GM18907 (cell line): ENCODE data around the gene CORIN.

Experiments
- ATAC-seq: cut with Tn5 transposase; IDR thresholded peaks from one replicate; pipeline ENCODE4 v1.9.1; 2021; ENCODE audit warnings: mild to moderate bottlenecking, moderate library complexity; ENCODE audit not compliant: unreplicated experiment

The CORIN gene

DNA sequence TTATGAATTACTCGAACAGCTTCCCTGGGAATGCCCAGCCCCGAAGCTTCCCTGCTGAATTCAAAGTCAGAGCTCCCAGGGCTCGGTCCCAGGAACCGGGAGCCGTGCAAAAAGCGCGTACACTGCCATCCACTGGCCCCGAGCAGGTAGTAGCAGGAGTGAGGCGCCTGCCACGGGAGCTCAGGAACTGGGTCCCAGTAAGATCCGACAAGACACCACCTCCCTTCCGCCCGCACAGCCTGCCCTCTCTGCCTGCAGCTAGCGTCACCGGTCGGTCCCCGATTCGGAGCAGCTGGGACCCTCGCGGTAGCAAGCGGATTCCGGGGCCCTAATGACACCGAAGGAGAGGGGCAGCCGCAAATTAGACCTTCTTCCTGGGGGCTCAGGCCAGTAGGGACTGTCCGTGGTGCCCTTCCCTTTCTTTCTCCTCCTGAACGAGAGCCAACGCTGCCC is 1.2 kb downstream of the CORIN start:
- peak; percentile 89 for ATAC-seq

DNA sequence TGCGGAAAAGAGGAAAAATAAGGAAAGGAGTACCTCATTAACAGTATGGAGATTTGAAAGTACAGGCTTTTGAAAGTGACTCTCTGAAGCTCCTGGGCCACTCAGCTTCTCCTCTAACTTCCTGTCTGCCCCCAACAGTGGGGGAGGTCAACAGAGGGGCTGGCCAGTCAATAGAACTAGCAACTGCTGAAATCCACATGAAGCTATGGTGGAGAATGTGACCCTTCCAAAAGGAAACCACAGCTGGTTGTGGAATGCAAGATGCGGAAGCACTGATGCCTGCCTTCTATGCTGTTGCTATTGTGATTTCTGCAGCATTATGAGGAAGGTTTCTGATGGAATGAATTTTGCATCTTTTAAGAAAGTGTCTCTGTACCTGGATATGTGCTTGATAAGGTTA is 2.4 kb downstream of the CORIN start:
- ATAC-seq: no peak

DNA sequence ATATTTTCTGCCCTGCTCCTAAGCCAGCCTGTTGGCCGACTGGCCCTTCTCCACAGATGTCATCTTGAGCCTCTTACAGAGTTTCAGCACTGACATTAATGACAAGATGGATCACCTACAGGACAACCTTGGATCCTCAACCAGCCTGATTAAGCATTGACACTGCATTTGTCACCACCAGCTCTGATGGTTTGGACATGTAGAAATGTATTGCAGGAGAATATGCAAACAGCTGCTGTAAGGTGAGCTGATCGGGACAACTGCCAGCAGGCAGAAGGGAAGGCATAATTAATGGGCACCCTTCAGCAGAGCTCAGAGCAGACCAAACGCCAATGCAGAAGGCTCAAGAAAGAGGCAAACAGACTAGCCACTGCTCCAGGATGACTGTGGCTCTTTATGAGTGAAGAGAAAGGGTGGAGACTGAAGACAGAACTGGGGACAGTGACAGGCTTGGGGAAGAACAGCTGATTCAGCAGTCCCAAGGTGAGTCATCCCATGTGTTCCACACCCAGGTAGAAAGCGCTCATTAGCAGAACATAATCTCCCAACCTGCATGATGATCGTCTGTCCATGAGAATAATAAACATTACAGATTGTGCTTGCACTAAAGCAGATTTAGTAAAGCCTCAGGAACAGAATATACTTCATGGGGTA is 6.7 kb downstream of the CORIN start:
- no peak for ATAC-seq

DNA sequence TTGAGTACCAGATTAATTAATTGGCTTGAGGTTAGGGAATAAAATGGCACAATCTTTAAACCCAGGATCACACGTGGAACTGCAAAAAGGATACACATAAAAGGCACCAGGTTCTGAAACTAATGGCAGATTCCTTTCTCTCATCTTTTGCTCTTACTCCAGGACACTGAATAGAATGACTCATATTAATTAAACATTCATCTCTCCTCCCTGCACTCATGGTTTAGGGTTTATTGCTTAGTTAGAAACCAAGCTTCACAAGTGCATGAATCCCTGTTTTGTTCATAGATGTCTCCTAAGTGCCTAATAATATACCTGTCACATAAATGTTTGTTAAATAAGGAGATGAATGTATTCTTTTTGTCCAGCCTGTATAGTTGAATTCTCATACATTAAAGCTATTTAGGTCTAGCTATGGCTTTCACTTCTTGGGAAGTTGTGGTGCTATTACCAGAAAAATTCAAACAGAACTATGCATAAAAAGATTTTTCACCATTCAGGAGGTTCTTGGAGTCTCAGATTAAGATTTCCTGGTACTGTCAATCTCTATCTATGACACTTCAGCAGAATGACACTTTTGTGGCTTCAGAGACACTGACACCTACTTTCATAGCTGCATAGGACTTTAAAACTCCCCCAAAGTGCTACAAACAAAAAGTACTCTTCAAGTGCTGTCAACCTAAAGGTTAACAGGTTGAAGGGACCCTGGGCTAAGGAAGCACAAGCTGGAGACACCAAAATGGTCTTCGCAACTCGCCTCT is 7.4 kb downstream of the CORIN start:
- no peak for ATAC-seq

DNA sequence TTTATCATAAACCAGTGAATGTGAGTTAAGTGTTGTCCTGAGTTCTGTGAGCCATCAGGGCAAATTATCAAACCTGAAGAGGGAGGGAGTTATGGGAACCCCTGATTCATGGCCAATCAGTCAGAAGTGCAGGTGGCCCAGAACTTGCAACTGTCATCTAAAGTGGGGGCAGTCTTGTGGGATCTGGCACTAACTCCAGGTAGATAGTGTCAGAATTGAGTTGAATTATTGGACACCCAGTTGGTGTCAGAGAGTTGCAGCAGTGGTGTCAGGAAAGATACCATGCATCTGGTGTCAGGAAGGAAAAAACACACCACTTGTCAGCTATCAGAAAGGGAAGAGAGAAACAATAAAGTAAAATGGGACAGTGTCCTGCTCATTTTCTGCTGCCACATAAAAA is 8.4 kb downstream of the CORIN start:
- no peak for ATAC-seq

DNA sequence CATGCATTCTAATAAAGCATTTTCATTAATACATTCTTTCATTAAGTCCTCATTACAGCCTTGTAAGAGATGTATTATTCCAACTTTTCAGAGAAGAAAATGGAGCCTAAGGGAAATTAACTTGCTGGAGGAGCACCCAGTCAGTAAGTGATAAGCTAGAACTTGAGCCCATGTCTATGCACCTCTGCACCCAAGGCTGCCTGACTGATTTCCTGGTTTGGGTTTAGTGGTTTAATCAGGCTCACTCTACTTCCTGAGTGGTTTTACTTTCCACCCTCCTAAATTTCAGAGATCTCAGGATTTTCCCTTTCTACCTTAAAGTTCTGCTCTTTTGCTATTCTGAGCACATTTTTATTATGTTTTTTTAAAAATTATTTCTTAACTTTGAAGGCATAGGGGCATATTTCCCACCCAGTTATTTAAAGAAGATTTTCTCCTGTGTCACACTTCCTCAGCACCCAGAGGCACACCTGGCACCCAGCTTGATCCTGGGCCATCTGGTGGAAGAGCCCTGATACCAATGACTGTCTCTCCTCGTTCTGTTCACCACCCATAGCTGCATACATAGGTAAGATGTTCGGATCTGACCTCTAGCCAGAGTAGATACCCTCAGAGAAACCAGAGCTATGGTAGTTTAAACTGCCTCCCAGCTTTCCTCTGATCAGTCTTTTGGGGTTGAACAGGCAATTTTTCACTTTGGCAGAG is 10.4 kb downstream of the CORIN start:
- no peak for ATAC-seq

DNA sequence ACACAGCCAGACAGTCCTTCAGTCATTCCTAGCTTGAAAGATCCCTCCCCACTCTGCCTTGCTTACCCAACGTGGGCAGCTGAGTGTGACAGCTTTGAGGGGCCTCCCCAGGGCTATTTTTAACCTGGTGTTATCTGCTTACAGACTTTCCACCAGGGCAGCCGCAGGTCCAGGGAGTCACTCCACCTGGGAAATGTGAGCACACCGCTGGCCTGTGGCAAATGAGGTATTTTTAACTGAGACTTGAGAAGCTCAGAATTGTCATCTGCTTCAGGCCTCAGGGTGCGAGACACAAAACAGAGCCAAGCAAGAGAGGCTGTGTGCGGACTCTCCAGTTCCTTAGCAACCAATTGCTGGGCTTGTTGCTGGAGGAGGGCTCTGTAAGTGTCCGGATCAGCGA is 13.0 kb downstream of the CORIN start:
- ATAC-seq: no peak

DNA sequence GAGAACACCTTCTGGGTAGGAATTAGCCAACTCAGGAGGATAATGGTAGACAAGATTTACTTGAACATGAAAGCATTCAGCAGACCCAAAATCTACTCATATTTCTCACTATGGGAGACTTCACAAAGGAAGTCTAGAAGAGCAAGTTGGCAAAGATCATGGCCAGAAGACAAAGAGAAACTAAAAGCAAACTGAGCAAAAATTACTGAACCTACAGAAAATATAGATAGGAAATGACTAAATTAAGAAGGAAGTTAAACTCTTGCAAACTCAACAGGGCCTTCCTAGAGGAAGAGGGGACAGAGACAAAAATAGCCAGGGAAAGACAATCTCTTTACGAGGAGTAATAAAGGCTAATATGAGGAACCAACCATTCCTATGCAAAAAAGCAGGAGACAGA is 18.7 kb downstream of the CORIN start:
- ATAC-seq: no peak

DNA sequence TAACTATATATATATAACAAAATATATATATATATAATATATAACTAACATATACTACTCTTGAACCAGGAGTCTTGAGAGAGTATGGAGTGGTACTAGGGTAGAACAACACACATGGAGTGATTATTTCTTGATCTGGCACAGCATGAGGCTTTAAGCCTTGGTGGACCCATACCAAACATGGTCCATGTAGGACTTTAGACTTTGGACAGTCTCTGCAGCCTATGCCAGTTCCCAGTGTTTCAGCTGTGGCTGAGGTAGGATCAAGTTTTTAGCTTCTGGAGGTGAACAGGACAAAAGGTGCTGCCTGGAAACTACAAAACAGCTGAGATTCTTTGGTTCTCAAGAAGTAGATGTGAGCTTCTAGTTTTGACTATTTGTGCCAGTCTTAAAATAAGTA is 20.6 kb downstream of the CORIN start:
- ATAC-seq: no peak

DNA sequence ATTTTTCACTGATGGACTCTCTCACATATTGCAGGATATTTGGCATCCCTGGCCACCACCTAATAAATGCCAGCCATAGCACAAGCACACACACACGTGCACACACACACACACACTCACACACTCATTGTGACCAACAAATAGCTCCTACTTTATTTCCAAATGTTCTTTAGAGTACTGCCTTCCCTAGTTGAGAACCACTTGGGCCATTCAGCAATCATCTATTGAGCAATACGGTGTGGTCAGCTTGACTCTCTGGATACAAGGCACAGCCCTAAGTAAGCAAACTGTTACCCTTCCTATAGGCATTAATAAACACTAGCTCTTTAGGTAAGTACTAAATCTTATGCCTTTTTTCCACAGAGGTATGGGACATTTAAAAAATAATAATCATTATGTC is 21.1 kb downstream of the CORIN start:
- ATAC-seq: no peak

DNA sequence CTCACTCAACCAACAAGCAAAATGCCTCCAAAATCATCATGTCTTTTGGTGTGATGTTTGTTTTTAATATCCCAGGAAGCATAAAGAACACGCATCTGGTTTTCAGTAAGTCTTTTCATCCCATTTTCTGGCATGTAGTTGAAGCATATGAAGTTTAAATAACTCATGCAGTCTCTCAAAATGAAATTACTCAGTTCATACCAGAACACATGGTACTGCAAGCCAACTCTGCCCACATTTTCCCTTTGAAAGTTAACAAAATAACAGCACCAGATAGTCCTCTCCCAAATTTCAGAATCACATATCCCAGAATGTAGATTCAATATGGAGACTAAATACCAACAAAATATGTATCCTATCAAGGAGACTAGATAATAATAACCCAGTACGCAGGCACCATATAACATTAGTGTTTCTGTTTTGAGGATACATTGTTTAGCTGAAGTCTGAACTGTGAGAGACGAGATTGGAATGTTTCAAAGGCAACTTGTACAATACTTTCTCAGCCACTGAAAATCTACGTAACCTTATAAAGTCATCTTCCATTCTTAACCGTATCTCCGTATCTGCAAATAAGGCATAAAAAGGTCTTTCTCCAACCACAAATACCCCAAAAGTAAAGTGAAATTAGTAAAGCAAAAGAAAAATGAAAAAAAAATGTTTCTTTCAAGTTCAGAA is 23.1 kb downstream of the CORIN start:
- no peak for ATAC-seq

DNA sequence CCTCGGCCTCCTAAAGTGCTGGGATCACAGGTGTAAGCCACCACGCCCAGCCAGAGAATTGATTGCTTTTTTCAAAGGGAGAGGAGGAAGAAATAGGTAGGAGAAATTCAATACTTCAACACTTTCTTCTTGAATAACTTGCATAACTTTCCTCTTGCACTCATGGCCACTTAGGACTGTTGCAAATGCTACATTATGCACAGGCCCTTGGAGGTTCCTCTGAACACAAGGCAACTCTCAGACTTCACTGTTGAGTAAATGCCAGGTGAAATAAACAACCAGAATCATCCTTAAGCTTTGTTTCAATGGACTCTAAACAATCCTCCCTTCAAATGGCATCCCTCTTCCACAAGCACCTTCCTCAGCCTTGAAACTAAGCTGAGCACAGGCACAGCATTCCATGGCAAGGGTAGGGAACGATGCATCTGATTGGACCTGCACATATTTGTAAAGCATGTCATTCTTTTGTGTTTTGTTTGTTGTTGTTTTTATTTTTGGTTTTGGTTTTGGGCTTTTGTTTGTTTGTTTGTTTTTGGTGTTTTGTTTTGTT is 28.1 kb downstream of the CORIN start:
- no peak for ATAC-seq

DNA sequence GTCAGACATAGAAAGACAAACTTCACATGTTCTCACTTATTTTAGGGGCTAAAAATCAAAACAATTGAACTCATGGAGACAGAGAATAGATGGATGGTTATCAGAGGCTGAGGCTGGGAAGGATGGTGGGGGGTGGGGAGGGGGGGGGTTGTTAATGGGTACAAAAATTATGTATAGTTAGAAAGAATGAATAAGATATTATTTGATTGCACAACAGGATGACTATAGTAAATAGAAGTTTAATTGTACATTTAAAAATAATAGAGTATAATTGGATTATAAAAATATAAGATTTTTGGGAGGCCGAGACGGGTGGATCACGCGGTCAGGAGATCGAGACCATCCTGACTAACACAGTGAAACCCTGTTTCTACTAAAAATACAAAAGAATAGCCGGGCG is 33.3 kb downstream of the CORIN start:
- no peak for ATAC-seq

DNA sequence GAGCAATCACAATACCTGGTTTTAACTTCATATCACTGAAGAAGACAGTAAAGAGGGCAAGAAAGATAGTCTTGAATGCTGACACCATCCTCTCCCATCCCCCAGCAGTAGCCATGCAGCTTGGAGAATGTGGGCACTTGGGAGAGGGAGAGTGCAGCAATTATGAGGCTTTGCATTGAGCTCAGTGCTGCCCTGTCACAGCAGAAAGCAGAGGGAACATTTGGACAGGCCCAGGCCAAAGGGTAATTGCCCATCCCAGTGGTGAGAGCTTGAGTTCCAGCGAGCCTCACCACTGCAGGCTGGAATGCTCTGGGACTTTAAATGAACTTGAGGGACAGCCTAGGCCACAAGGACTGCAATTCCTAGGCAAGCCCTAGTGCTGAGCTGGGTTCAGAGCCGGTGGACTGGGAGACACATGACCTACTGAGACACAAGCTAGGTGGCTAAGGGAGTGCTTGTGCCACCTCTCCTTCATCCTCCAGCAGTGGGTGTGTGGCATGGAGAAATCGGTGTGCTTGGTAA is 36.3 kb downstream of the CORIN start:
- ATAC-seq: no peak

DNA sequence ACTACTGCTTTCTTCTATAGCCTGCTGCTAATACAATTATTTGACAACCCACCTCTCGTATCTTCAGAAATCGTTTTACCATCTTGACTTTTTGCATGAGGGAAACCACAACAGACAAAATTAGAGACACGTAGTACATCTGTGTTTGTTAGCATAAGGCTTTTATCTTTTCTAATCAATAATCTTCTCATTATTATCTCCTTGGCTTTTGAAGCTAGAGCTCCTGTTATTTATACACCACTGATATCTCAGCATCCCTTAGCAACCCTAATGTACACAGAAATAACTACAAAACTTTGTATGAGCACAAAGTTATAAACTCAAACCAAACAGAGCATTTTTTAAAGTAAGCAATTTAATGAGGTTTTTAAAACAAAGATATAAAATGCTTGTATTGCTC is 39.7 kb downstream of the CORIN start:
- no peak for ATAC-seq

DNA sequence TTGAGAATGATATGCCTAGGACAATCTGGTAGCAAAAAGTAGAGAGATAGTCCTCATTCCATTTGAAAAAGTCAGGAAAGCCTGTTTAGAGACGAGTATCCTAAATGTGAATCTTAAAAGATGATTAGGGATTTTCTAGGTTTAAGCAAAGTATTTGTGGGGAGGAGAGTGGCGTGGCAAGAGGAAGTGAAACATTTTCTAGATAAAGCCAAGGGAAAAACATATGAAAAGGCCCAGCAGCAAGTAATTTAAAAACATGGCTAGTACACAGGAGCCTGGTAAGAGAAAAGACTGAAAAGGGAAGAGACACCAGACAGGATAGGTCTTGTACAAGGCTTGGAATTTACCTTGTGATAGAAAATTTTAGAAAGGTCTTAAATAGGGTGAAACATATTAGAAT is 45.9 kb downstream of the CORIN start:
- ATAC-seq: no peak

DNA sequence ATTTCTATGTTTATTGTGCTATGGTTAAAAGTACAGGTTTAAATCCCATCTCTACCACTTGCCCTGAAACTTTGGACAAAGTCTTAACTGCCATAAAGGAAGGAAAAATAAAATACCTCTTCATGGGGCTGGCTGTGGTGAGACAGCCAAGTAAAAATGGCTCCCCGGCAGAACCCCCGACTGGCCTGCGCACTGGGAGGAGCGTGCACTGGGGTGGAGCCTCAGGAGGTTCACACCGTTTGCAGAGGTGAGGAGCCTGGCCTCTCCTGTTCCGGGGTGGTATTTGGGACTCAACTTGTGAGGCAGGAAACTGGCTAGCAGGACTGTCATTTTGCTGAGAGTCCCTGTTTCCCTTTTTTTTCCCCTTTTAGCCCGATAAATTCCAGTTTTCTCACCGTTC is 47.8 kb downstream of the CORIN start:
- no peak for ATAC-seq

DNA sequence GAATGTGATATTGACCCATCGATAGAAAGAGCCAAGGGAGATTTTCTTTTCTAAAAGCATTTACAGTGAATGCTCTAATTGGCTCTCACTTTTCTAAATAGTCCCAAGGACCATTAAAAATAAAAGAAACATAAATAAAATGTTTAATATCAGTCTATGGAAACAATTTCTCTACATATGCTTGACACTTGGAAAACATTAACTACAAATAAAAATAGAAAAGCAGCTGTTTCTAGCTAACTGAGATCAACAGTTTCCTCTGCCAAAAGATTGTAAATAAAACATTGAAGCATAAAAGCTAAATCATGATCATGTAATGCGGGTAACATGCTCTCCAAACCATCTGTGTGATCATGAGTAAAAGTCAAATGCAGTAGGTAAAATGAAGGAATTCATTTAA is 49.7 kb downstream of the CORIN start:
- ATAC-seq: no peak

DNA sequence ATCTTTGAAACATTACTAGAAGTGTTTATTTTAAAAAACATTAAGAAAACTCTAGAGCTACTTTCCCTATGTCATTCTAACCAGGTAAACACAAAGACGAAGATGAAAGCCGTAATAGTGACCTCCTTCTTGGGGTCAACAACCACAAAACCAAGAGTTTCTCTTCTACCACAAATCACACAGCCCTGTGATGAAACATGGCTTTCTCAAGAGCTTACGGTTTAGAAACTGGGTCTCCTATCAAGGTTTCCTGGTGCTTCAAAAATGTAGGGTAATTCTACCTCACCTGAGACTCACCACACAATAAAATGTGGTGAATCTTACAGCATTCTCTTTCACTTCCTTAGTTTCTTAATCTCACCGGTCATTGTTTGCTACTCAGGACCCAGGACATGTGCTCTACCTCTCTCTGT is 50.9 kb downstream of the CORIN start:
- ATAC-seq: peak; percentile 88

DNA sequence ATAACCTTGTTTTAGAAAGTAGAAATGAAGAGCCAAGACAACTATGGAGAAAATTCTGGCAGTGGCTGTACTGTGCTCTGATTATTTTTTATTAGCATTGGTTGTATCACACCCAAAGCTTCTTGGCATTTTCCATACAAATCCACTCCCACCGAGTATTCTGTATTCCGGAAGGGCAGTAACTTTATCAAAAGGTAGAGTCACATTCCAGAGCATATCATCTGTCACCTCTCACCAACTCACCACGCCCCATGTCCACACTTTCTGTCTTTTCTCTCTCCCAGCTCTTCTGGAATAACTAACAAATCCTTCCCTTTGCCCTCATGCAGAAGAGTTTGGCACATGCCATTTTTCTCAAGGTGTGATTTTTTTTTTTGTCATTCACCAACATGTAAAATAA is 52.7 kb downstream of the CORIN start:
- ATAC-seq: no peak

DNA sequence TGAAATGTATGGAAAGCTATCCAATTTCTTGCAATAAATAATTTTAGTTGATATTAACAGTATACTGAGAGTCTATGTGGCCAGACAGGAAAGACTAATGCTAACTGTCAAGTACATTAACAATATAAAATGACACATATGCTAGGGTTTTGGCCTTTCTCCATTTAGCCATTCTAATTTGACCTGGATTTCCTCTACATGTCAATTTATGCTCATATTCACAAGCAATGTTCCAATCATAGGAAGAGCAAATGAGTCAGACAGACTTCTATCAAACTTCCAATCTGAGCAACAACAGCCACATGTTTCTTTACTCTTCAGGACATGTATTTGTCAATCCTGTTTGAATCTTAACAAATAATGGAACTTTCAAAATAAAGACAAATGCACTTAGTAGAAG is 53.6 kb downstream of the CORIN start:
- no peak for ATAC-seq
